ENCODE results near the gene LRRC3C. TPM values are rescaled to one million over a fixed set of nuclear protein-coding genes. Genes with fewer than 3 reads are reported as not detected.
"Not testable (repeated sequence)": the region's sequence is repeated elsewhere in the genome, so short reads cannot be mapped to it uniquely, and the experiment has no call there.

Gene LRRC3C
- total RNA-seq (2014; rRNA removed), result not detected in 2 replicates
- polyA plus RNA-seq (2012), result not detected

GRCh38 chr17:39927101-39927928, at the start of gene LRRC3C, which contains the start of gene ORMDL3:
Gene LRRC3C (plus strand): TSS chr17:39927732. CDS start chr17:39941524, 13,792 bp downstream.
Gene ORMDL3 (minus strand): TSS chr17:39927601. CDS start chr17:39924203, 3,398 bp downstream.
- DNase-seq (ENCODE audit: low read depth), result peak; percentile 87

GRCh38 chr17:39886102-39886501, 41.4 kb upstream of the LRRC3C start:
- DNase-seq (ENCODE audit: low read depth), result not testable (repeated sequence)

- no peak for DNase-seq (ENCODE audit: low read depth)
These were observed 40.5 kb upstream of the LRRC3C start for GRCh38 chr17:39887078-39887477.

DNA sequence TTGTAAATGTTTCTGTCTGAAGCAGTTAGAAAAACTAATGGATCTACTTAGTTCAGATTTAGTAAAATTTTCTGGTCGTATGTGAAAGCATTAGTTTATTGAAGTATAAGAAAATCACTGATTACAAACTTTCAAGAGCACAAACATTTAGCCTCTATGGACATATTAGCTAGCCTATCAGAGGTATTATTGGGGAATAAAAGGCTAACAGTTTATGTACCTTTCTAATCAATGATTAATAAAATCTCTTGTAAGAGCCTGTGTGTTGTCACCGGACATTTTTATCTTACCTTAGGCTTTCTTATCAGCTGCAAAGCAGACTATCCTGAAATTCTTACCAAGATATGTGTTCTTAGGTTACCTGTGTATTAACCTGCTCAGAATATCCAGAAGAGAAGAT, 38.3 kb upstream of the LRRC3C start:
- DNase-seq (ENCODE audit: low read depth), result no peak

DNA sequence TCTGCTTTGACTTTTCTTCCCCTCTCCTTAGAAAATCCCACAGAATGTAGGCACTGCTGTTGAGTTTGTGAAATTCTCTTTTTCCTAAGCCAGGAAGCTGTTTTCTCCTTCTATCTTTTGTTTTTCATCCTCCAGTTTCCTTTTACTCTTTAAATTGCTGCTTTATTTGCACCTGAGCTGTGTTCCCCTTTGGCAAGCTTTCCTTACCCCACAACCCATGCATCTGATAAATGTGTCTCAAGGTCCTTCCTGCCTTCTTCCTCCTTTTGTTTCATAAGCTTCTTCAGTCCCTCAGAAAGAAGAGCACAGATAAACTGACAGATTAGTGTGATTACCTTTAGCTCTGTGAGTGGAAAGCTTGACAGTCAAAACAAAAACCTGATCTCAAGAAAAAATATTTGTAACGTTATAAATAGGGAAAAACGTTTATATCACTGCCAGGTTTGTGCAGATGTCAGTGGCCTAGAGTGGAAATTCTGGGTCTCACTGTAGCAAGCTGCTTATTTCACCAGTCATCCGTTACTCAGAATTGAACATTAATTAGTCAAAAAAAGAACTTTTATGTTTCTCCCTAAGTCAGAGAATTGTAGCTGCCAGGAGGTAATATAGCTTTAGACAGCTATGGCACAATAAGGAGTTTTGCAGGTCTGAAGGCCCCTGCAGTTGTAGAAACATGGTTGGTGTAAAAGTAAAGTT, 32.7 kb upstream of the LRRC3C start:
- DNase-seq (ENCODE audit: low read depth), result no peak

- DNase-seq (ENCODE audit: low read depth), result no peak
These were observed 29.4 kb upstream of the LRRC3C start for GRCh38 chr17:39898088-39898487.

GRCh38 chr17:39899215-39899614, 28.3 kb upstream of the LRRC3C start:
- no peak for DNase-seq (ENCODE audit: low read depth)

- DNase-seq (ENCODE audit: low read depth), result not testable (repeated sequence)
These were observed 25.5 kb upstream of the LRRC3C start for GRCh38 chr17:39902027-39902426.

GRCh38 chr17:39903158-39903884, 24.2 kb upstream of the LRRC3C start:
- peak; percentile 52 for DNase-seq (ENCODE audit: low read depth)

- DNase-seq (ENCODE audit: low read depth), result no peak
These were observed 22.6 kb upstream of the LRRC3C start for GRCh38 chr17:39904990-39905288.

DNA sequence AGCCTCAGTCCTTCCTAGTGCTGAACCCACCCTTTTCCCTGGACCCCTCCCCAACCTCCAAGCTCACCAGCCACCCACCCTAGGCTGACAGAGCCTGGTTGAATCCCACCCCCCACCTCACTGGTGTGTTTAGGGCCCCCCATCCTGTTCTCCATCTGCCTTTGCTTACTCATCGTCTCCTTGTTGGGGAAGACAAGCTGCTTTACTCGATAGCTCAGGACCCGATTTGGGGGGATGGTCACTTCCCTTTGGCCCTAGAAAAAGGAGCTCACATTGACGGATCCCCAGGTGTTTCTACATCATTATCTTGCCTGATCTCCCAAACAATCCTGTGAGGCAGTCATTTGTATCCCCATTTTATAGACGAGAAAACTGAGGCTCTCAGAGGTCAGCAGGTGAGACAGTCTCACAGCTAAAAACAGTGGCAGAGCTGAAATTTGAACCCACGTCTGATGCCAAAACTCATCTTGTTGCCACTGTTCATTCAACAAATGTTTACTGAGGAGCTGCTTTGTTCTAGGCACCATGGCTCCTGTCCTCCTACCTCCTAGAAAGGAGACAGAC, 18.7 kb upstream of the LRRC3C start:
- DNase-seq (ENCODE audit: low read depth), result no peak

GRCh38 chr17:39913989-39914388, 13.5 kb upstream of the LRRC3C start:
- DNase-seq (ENCODE audit: low read depth), result no peak

- no peak for DNase-seq (ENCODE audit: low read depth)
These were observed 12.0 kb upstream of the LRRC3C start for GRCh38 chr17:39915559-39915958.

- peak; percentile 6 for DNase-seq (ENCODE audit: low read depth)
These were observed 10.6 kb upstream of the LRRC3C start for GRCh38 chr17:39916918-39917317.

DNA sequence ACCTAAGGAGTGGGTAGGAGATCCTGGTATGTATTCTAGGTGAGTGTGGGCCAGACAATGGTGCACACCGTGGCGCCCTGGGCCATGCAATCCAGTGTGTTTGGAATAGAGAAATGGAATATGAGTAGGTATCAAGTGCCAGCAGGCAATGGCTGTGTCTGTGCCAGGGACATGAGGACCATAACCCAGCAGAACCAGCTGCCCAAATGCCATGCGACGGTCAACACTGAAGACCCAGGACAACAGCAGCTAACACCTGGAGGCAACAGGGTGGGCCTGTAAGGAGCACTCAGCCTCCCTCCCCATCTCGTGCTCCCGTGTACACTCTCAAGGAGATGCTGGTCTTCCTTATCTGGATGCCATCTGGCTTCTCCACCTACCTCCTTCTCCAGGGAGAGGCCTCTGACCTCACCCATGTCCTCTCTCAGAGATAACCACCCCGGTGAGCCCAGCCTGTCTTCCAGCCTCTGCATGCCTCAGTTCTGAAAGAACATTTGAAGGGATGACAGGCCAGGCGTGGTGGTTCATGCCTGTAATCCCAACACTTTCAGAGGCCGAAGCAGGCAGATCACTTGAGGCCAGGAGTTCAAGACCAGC, 8.3 kb upstream of the LRRC3C start:
- no peak for DNase-seq (ENCODE audit: low read depth)

DNA sequence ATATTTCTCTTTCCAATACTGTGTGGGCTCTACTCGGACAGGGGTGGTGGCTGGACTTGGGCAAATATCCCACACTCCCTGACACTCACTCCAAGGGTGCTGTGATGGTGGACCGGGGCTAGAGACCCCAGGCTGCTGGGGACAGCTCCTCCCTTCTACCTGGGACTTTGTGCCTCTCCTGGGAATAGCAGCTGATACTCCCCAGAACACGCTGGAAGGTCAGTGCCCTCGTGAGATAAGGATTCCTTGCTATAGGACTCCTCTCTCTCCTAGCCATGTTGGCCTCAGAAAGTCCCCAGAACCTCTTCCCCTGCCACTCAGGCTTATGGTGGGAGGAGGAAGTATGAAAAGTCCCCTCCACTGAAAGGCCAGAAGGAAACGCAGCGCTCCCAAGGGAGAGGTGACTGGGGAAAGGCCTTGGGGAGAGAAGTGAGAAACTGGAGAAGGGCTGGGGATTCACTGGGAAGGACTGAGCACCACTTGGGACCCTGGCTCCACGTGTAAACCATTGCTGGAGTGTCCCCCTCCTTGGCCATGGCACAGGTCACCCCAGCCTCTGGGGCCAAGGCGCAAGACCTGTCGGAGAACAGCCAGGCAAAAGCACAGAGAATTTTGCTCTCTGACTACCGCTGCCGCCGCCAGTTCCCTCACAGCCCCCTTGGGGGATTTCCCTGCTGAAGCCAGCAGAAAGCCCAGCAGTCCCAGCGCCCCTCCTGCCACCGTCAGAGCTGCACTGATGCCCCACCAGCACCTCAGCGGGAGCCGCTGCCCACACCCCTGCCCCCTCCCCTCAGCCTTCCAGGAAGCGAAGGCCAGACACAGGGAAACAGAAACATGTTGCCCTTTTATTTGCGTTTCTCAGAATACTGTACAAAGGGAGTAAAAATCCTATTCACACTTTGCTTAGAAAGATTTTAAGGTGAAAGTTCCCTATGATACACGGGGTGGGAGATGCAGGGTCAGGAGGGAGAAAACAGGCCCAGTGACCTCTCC, 7.0 kb upstream of the LRRC3C start:
- no peak for DNase-seq (ENCODE audit: low read depth)

- no peak for DNase-seq (ENCODE audit: low read depth)
These were observed 6.2 kb upstream of the LRRC3C start for GRCh38 chr17:39921323-39921722.

- DNase-seq (ENCODE audit: low read depth), result no peak
These were observed 5.5 kb upstream of the LRRC3C start for GRCh38 chr17:39922006-39922405.

DNA sequence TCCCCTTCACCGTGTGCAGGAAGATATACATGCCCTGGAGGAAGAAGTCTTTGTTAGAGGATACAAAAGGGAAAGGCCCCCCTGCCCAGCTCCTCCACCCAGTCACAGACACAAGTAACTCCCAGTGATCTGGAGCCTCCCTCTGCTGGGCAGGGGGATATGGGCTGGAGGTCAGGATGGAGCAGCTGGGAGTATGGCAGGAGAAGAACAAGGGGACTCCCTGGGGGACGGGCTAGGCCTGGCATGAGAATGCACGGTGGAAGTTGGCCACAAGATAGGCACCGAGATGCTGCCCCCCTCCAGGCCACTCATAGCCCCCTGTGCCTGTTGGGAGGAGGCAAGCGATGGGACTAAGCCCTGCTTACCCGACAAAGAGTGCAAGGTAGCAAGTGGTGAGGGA, 4.3 kb upstream of the LRRC3C start:
- DNase-seq (ENCODE audit: low read depth), result no peak
